WTC11 (cell line): Measurements from ENCODE around the gene PEX1.

Experiments
- CTCF ChIP-seq: fragments of 200-600 bp; IDR thresholded peaks from 2 replicates; pipeline ENCODE4 v1.8.0; 2022; ENCODE audit warnings: antibody characterized with exemption
- E2F5 ChIP-seq: sonication (generic); formaldehyde crosslinking; IDR thresholded peaks from 2 replicates; pipeline ENCODE4 v1.8.1; 2022; ENCODE audit warnings: mild to moderate bottlenecking, moderate library complexity, missing genetic modification reagents
- ELF4 ChIP-seq: sonication (generic); formaldehyde crosslinking; IDR thresholded peaks from 2 replicates; pipeline ENCODE4 v1.8.1; 2022; ENCODE audit warnings: low read depth, mild to moderate bottlenecking, moderate library complexity, missing genetic modification reagents
- ETV6 ChIP-seq: sonication (generic); formaldehyde crosslinking; IDR thresholded peaks from 2 replicates; pipeline ENCODE4 v1.8.1; 2022; ENCODE audit warnings: mild to moderate bottlenecking, missing genetic modification reagents
- NFYB ChIP-seq: sonication (generic); formaldehyde crosslinking; conservative IDR thresholded peaks from 2 replicates; pipeline ENCODE4 v1.8.0; 2022; ENCODE audit warnings: low read depth, missing genetic modification reagents
- PRDM15 ChIP-seq: sonication (generic); formaldehyde crosslinking; IDR thresholded peaks from 2 replicates; pipeline ENCODE4 v1.8.0; 2022; ENCODE audit warnings: missing genetic modification reagents
- RELA ChIP-seq: sonication (generic); formaldehyde crosslinking; IDR thresholded peaks from 2 replicates; pipeline ENCODE4 v1.8.1; 2022; ENCODE audit warnings: missing genetic modification reagents, mild to moderate bottlenecking, borderline replicate concordance
- TCF7 ChIP-seq: sonication (generic); formaldehyde crosslinking; IDR thresholded peaks from 2 replicates; pipeline ENCODE4 v1.8.0; 2022; ENCODE audit warnings: mild to moderate bottlenecking, low read depth, missing genetic modification reagents, moderate library complexity
- TEAD1 ChIP-seq: sonication (generic); formaldehyde crosslinking; IDR thresholded peaks from 2 replicates; pipeline ENCODE4 v1.8.0; 2022; ENCODE audit warnings: mild to moderate bottlenecking, missing genetic modification reagents
- TP53 ChIP-seq: sonication (generic); formaldehyde crosslinking; IDR thresholded peaks from 2 replicates; pipeline ENCODE4 v1.8.1; 2023; ENCODE audit warnings: mild to moderate bottlenecking, missing genetic modification reagents
- USF1 ChIP-seq: sonication (generic); formaldehyde crosslinking; IDR thresholded peaks from 2 replicates; pipeline ENCODE4 v1.8.0; 2022; ENCODE audit warnings: mild to moderate bottlenecking, missing genetic modification reagents
- ZNF396 ChIP-seq: fragments of 250-450 bp; sonication (Bioruptor Pico); IDR thresholded peaks from 2 replicates; pipeline ENCODE4 v1.8.0; 2021; ENCODE audit warnings: mild to moderate bottlenecking, moderate library complexity, borderline replicate concordance
- ZNF416 ChIP-seq: fragments of 250-450 bp; sonication (Bioruptor Pico); IDR thresholded peaks from 2 replicates; pipeline ENCODE4 v1.9.0; 2021; ENCODE audit warnings: mild to moderate bottlenecking, inconsistent platforms

DNA sequence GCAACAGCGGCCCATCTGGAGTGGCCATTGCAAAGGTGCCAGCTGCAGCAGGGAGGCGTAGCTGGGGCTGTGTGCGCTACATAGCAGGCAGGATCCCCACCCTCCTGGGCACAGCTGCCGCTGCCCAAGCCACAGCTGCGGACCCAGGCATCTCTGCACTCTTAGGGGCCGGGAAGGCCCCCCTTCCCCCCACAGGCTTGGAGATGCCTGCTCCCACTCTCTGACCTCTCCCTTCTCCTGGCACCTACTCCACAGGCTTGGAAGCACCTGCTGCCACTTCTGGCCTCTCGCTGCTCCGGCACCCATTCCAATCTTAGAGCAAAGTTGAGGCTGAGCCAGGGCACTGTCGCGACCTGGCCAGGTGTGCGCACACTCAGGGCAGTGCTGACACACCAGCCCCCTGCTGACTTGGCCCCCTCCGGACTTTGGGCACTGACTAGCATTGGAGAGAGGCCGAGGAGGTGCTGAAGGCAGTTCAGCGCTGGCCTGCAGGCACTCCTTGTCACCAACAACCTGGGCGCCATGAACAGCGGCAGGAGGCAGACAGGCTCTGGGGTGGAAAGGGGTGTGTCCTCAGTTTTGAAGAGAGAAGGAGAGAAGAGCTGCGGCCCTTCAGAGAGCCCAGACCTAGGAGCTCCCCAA, 18.7 kb upstream of the PEX1 start:
- TF ChIP-seq CTCF (no peak), TCF7 (no peak), ZNF416 (CRISPR knock-in tag) (no peak), TEAD1 (CRISPR knock-in tag) (no peak), E2F5 (CRISPR knock-in tag) (no peak), PRDM15 (CRISPR knock-in tag) (no peak), ZNF396 (CRISPR knock-in tag) (no peak), TP53 (CRISPR knock-in tag) (no peak), ELF4 (CRISPR knock-in tag) (no peak), USF1 (CRISPR knock-in tag) (no peak), NFYB (CRISPR knock-in tag) (no peak), RELA (CRISPR knock-in tag) (no peak), ETV6 (CRISPR knock-in tag) (no peak)
